Cardiac septum (tissue), 1 donor: Measurements from ENCODE around the gene PLK5. TPM values are rescaled to one million over a fixed set of nuclear protein-coding genes. Genes with fewer than 3 reads are reported as not detected.
"Not testable (repeated sequence)": the region's sequence is repeated elsewhere in the genome, so short reads cannot be mapped to it uniquely, and the experiment has no call there.

Experiments
- DNase-seq: peaks from one replicate; pipeline ENCODE4 v3.0.0-alpha.2; 2020; ENCODE audit warnings: low spot score
- intact Hi-C: fragments of 100-400 bp; cut with DNase I; formaldehyde crosslinking; loops from one replicate; pipeline ENCODE4 v1.14.0; 2022
- total RNA-seq: library from RNA; stranded (reverse); fragmentation: NEBNext Ultra II Directional; extraction: Animal tissue kit (Norgen Biotek cat#: 25700); gene quantifications from one replicate; pipeline ENCODE4 v1.2.1, GENCODE V29; 2021
- donor health status: DM: no; HTN: no; CAD: no.

The PLK5 gene
- total RNA-seq, 1 donor from 2014 or later, result not detected

DNA sequence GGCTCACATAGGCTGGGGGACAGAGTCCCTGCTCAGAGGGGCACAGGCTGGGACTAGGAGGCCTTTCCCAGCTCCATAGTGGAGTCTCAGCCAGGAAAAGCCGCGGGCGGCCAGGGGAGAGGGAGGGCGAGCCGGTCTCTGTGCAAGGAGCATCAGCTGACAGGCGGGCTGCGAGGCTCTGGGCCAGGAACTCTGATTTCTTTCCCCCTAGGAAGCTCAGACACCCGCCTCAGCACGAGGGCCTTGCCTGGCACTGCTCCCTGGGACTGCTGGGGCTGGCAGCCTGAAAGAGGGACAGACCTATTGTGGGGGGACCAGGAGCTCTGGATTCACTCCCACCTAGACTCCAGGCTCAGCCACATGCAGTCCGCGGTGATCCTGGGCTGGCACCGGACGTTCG, 2.2 kb upstream of the PLK5 start:
- intact Hi-C loops, result no loop called here

DNA sequence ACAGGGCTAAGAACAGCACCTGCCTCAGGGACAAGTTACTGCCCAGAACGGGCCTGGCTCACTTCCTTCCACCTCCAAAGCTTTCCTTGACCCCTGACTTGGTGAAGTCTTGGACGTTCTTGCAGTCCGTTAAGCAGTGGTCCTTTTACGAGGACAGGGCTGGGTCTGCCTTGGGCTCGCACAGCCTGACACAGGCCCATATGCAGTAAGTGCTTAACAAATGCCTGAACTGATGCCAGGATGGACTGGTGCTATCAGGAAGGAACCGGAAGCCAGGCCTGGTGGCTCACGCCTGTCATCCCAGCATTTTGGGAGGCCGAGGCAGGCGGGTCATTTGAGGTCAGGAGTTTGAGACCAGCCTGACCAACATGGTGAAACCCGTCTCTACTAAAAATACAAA, 1.8 kb upstream of the PLK5 start:
- DNase-seq, result no peak
- intact Hi-C loops, result no loop called here

More for the DNA sequence above, 2.2 kb upstream of the PLK5 start:
- peak; percentile 80 for DNase-seq

DNA sequence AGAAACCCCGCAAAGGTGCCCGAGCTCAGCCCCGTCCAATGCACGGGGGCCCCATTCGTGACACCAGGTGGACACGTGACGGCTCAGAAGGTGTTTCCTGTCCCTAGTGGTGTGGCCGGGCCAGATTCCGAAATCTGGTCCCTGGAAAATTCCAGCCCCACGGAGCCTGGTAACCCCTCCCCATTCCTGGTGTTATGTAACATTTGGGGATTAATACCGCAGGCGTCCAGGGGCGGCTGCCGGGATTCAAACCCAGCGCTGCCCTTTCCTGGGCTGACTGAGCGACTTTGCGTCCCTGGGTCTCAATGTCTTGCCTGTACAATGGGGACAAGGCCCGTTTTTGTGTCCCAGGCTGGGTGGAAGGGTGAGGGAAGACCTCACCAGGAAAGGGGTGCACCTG, 1.0 kb upstream of the PLK5 start:
- DNase-seq, result no peak
- intact Hi-C loops, result no loop called here

DNA sequence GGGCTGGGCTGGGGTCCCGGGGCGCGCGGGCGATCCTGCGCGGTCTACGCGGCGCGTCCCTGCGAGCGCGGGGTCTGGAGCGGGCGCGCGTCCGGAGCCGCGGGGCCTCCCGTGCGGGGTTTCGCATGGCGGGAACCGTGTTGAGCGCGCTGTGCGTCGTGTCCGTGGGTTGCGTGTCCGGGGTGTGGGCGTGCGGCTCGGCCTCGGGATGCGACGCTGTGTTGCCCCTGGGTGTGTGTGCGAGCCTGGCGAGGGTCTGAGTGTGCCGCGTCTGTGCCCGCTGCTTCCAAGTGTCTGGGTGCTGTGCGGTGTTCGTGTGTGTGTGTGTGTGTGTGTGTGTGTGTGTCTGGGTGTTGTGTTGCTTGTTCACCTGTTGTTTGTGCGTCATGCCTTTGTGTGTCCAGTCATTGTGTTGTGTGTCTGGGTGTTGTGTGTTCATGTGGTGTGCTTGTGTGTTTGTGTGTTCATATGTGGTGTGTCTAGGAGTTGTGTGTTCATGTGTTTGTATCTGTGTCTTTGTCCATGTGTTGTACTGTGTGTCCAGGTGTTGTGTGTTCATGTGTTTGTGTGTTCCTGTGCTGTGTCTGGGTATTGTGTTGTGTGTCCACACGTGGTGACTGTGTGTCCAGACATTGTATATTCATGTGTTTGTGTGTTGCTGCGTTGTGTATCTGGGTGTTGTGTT, 552 bp downstream of the PLK5 start:
- intact Hi-C loops, result no loop called here

GRCh38 chr19:1524972-1525325, 1.1 kb downstream of the PLK5 start:
- intact Hi-C loops, result no loop called here
- DNase-seq, result no peak

More for the DNA sequence above, 552 bp downstream of the PLK5 start:
- DNase-seq, result no peak

DNA sequence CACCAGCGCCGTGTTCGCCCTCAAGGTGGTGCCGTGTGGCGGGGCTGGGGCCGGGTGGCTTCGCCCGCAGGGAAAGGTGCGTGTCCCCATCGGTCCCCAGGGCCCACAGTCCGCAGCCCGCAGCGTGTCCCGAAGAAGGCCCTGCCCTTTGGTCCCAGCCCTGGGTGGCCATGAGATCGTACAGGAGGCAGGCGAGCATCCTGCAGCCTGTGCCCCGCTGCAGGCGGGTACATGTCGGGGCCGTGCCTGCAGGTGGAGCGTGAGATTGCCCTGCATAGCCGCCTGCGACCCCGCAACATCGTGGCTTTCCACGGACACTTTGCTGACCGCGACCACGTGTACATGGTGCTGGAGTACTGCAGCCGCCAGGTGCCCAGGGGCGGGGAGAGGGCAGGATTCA, 1.5 kb downstream of the PLK5 start:
- intact Hi-C loops, result no loop called here

DNA sequence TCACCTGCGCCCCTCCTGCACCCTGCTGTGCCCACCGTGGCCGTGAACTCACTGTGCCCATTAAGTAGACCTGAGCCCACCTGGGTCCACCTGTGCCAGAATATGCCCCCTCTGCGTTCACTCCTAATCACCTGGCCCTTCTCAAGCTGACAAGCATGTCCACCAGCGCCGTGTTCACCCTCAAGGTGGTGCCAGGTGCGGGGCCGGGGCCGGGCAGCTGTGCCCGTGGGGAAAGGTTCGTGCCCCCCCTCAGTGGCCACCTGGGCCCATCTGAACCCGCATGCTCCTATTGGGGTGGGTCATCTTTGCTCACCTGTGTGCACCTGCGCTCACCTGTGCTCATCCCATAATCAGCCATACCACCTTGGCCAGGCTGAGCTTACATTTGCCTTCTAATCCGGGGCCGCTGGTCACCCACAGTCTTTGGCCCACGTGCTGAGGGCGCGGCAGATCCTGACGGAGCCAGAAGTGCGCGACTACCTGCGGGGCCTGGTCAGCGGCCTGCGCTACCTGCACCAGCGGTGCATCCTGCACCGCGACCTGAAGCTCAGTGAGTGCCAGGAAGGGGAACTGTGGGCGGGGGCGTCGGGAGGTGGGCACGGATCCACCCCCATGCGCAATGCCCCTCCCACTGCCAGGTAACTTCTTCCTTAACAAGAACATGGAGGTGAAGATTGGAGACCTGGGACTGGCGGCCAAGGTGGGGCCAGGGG, 2.3 kb downstream of the PLK5 start:
- intact Hi-C loops, result no loop called here
- DNase-seq, result no peak

More for the DNA sequence above, 1.5 kb downstream of the PLK5 start:
- no peak for DNase-seq

DNA sequence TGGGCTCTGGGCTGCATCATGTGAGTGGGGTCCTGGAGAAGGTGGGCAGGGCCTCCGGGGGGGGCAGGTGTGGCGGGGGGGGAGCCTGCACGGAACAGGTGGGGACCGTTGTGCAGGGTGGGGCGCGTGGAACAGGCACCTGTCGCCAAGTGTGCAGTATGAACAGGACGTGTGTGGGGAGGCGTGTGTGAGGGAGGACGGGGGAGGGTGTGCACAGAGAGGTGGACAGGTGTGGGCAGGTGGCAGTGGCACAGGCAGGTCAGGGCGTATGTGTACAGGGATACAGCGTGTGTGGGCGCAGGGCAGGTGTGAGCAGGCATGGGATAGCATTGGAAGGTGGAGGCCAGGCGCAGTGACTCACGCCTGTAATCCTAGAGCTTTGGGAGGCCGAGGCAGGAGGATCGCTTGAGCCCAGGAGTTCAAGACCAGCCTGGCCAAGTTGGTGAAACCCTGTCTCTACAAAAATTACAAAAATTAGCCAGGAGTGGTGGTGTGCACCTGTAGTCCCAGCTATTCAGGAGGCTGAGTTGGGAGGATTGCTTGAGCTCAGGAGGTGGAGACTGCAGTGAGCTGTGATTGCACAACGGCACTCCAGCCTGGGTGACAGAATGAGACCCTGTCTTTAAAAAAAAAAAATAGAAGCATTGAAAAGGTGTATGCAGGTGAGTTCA, 3.2 kb downstream of the PLK5 start:
- no peak for DNase-seq
- intact Hi-C loops, result no loop called here

- DNase-seq, result no peak
Measured at GRCh38 chr19:1527650-1528309, 3.9 kb downstream of the PLK5 start.

DNA sequence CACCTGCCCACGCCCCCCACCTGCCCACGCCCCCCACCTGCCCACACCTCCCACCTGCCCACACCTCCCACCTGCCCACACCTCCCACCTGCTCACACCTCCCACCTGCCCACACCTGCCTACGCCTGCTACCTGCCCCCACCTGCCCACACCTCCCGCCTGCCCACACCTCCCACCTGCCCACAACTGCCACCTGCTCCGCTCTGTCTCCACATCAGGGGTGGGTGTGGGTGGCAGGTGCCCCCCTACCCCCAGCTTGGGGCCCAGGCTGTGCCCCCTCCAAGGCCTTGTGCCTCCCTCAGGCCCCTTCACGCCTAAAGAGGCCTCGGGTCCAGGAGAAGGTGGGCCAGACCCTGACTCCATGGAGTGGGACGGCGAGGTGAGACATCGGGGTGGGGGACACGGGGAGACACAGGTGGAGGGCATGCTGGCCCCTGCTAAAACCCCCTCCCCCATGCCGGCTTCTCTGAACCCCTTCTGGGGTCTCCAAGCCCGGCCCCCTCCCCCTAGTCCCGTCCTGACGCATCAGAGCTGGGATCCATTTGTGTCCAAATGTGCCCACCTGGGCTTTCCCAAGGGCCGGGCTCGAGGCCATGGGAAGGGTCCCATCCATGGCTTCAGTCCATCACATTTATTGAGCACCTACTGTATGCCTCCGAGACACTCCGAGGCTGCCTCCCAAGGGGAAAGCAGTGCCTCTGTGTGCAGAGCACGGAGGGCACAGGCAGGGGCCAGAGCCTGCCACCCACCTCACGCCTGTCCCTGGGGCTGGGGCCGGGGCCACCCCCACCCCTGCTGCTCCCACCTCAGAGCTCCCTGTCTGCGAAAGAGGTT, 4.9 kb downstream of the PLK5 start:
- intact Hi-C loops, result no loop called here
- no peak for DNase-seq

More at GRCh38 chr19:1527650-1528309, 3.9 kb downstream of the PLK5 start:
- intact Hi-C loops, result no loop called here

- intact Hi-C loops, result no loop called here
Measured at GRCh38 chr19:1529430-1529816, 5.5 kb downstream of the PLK5 start.

DNA sequence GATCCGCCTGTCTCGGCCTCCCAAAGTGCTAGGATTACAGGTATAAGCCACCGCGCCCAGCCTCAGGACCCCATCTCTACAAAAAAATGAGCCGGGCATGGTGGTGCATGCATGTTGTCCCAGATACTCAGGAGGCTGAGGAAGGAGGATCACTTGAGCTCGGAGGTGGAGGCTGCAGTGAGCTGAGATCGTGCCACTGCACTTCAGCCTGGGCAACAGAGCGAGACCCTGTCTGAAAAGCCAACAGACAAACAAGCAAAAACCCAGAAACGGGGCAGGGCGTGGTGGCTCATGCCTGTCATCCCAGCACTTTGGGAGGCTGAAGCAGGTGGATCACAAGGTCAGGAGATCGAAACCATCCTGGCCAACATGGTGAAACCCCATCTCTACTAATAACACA, 7.0 kb downstream of the PLK5 start:
- DNase-seq, intact Hi-C loops: not testable (repeated sequence)

More at GRCh38 chr19:1529430-1529816, 5.5 kb downstream of the PLK5 start:
- no peak for DNase-seq

DNA sequence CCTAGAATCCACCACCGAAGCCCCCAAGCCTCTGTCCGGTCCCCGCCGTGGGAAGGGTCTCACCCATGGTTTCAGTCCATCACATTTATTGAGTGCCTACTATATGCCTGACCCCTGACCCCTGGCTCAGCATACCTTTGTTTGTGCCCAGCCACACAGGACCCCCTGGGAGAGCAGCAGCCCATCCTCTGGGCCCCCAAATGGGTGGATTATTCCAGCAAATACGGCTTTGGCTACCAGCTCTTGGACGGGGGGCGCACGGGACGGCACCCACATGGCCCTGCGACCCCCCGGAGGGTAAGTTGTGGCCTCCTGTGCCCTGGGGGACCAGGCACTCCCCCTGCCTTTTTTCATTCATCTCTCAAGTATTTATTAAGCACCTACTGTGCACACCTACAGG, 7.7 kb downstream of the PLK5 start:
- intact Hi-C loops, result no loop called here
- no peak for DNase-seq

GRCh38 chr19:1532003-1532402, 8.1 kb downstream of the PLK5 start:
- intact Hi-C loops, result no loop called here
- DNase-seq, result no peak

GRCh38 chr19:1533510-1534150, 9.8 kb downstream of the PLK5 start:
- intact Hi-C loops, result no loop called here
- no peak for DNase-seq

DNA sequence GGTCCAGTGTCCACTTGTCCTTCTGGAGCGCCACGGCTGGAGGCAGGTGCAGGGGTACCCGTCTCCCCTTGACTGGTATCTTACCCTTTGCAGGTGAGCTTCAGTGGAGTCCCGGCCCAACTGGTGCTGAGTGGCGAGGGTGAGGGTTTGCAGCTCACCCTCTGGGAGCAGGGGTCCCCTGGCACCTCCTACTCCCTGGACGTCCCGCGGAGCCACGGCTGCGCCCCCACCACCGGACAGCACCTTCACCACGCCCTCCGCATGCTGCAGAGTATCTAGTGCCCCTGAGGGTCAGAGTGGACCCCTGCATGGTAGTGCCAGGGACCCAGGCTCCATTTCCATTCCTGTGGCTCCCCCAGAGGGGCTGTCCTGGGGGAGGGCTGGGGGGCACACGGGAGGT, 11.1 kb downstream of the PLK5 start:
- DNase-seq, result no peak
- intact Hi-C loops, result no loop called here

- intact Hi-C loops, DNase-seq: not testable (repeated sequence)
Measured at GRCh38 chr19:1535699-1536098, 11.8 kb downstream of the PLK5 start.

- intact Hi-C loops, result no loop called here
- DNase-seq, result no peak
Measured at GRCh38 chr19:1538978-1539377, 15.1 kb downstream of the PLK5 start.

GRCh38 chr19:1539749-1540148, 15.9 kb downstream of the PLK5 start:
- DNase-seq, result not testable (repeated sequence)
- intact Hi-C loops, result loop anchor here (10.0 kb wide), 1 partner anchor 255 kb away; no protein-coding TSS in a partner anchor
